ENCODE measurements around the gene GSTM2. TPM values are rescaled to one million over a fixed set of nuclear protein-coding genes. Genes with fewer than 3 reads are reported as not detected.

GSTM2 gene
- total and polyA plus RNA-seq, 10 donors, result 26.2 to 100 (median 52.3) TPM

DNA sequence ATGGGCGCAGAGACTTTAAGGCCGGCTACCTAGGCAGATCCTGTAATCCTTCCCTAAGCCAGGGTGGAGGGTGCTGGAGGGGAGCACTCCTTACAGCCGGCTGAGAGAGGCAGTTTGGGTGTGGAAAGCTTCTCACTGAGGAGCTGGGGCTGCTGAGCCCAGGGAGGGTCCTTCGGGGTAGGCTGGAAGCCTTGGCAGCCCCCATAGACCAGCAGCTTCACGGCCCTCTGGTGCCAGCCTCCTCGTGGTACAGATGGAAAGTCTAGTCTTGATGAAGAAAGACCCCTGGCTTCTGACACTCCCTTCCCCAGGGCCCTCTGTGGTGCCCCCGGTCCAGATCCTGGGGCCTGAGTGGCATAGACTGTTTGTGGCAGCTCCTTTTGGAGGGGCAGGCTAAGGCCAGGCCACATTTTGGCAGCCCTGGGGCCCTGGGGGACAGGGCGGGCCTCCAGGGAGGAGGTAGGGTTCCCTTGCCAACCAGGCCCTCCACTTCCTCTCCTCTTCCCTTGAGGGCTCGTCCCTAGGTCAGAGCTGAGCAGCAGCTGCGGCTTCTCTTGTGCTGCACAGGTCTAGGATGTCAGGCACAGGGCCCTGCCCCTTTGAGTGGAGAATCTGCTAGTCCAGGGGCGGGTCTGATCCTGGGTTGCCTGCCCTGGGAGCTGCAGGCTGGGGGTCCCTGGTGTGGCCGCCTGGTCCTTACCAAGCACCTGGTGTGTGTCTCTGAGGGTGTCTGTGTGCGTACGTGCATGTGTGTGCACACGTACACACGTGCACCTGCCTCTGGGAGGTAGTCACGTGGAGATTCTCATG is 43.5 kb upstream of the GSTM2 start:
- Histone ChIP-seq H3K27me3 (replicated peaks in 1 of 7) (no peaks in the 10 kb centered on the region), H3K9me3 (no peaks in the 10 kb centered on the region), H3K4me3 (peak overlapping the region in 6 of 8 donors; percentile 7 to 73 (median 27)), H3K4me1 (peaks cover 30 to 65% (median 55%) of the 10 kb centered on the region in 6 donors), H3K27ac (peak overlapping the region; percentile 13 to 98 (median 54)), H3K36me3 (peaks cover 0 to 46% (median 39%) of the 10 kb centered on the region in 6 donors)
- no peak for DNase-seq
- TF ChIP-seq, protein P1, sequence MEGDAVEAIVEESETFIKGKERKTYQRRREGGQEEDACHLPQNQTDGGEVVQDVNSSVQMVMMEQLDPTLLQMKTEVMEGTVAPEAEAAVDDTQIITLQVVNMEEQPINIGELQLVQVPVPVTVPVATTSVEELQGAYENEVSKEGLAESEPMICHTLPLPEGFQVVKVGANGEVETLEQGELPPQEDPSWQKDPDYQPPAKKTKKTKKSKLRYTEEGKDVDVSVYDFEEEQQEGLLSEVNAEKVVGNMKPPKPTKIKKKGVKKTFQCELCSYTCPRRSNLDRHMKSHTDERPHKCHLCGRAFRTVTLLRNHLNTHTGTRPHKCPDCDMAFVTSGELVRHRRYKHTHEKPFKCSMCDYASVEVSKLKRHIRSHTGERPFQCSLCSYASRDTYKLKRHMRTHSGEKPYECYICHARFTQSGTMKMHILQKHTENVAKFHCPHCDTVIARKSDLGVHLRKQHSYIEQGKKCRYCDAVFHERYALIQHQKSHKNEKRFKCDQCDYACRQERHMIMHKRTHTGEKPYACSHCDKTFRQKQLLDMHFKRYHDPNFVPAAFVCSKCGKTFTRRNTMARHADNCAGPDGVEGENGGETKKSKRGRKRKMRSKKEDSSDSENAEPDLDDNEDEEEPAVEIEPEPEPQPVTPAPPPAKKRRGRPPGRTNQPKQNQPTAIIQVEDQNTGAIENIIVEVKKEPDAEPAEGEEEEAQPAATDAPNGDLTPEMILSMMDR (IDR thresholded peaks at IDR 0.05 in 8 of 11, conservative IDR thresholded peaks at IDR 0.05 in 3 of 11), result no peak
- peak in 2 of 3 donors; percentile 13 to 57 for TF ChIP-seq POLR2AphosphoS5 (IDR thresholded peaks at IDR 0.05)
- intact Hi-C loops (cut with DNase I; ENCODE audit: low total_unique reads), result loop anchor here (5.0 kb wide), 1 partner anchor 77 kb away; the partner anchor contains the start of gene GNAI3
- WGBS, 5 donors, result 26 to 50% (median 47%) methylated on average over 9 to 17 of the region's 17 CpGs

DNA sequence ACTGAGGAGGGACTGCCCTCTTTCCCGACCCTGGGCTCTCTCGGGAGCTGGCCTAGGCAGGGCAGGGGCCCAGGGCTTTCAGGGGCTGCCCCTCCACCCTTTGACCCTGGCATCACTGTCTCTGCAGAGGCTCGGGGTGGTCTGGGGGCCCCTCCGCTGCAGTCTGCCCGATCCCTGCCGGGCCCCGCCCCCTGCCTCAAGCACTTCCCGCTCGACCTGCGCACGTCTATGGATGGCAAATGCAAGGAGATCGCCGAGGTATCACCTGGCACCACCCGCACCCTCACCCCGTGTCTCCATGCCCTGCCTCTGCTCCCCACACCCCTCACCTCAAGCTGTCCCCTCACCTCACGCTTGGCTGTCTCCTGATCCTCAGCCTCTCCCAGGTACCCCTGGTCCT is 42.7 kb upstream of the GSTM2 start:
- 83 to 93% (median 91%) methylated on average over 15 to 16 of the region's 16 CpGs for WGBS, 5 donors
- Histone ChIP-seq H3K9me3 (no peaks in the 10 kb centered on the region), H3K27me3 (replicated peaks in 1 of 7) (no peaks in the 10 kb centered on the region), H3K27ac (peak overlapping the region in 4 of 8 donors; percentile 13 to 98 (median 52)), H3K36me3 (peaks cover 0 to 54% (median 46%) of the 10 kb centered on the region in 6 donors), H3K4me3 (no peak overlapping the region), H3K4me1 (peaks cover 28 to 57% (median 50%) of the 10 kb centered on the region in 6 donors)
- TF ChIP-seq, protein P1 (IDR thresholded peaks at IDR 0.05 in 8 of 11, conservative IDR thresholded peaks at IDR 0.05 in 3 of 11), result no peak
- no peak for TF ChIP-seq POLR2AphosphoS5 (IDR thresholded peaks at IDR 0.05)
- intact Hi-C loops (cut with DNase I; ENCODE audit: low total_unique reads), result loop anchor here (5.0 kb wide), 1 partner anchor 78 kb away; the partner anchor contains the start of gene GNAI3
- DNase-seq, result no peak

DNA sequence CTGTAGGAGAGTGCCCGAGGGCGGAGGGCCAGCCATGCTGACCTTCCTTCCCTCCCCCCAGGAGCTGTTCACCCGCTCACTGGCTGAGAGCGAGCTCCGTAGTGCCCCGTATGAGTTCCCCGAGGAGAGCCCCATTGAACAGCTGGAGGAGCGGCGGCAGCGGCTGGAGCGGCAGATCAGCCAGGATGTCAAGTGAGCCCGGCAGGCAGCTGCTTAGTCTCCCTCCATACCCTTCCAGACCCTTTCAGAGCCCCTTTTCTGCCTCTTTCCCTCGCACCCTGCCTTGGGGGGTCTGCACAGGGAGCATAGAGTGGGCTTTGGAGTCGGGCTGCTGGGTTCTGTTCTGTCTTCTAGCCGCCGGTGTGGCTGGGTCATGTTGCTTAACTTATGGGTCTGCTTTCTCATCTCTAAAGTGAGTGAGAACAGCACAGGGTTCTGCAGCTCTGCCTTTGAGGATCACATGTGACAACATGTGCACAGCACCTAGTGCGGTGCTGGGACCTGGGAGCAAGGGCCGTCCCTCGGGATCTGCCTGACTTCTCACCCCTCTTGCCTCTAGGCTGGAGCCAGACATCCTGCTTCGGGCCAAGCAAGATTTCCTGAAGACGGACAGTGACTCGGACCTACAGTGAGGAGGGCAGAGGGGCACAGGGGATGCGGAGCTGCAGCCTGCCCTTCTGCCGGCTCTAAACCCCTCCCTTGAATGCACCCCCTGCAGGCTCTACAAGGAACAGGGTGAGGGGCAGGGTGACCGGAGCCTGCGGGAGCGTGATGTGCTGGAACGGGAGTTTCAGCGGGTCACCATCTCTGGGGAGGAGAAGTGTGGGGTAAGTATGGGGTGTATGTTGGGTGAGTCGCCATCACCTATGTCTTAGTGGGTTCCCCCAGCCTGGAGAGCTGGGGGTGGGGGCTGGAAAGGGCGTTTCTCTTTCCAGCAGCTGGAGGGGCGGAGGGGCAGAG is 42.0 kb upstream of the GSTM2 start:
- peaks cover 28 to 53% (median 44%) of the 10 kb centered on the region in 6 donors for H3K4me1 ChIP-seq
- TF ChIP-seq POLR2AphosphoS5 (IDR thresholded peaks at IDR 0.05) (no peak), POLR2A (IDR thresholded peaks at IDR 0.05) (no peak)
- TF ChIP-seq, protein P1 (IDR thresholded peaks at IDR 0.05 in 8 of 11, conservative IDR thresholded peaks at IDR 0.05 in 3 of 11), result no peak
- H3K27ac ChIP-seq, result peak overlapping the region in 2 of 8 donors; percentile 14 to 90
- DNase-seq, result no peak
- intact Hi-C loops (cut with DNase I; ENCODE audit: low total_unique reads), result loop anchor here (5.0 kb wide), 1 partner anchor 79 kb away; the partner anchor contains the start of gene GNAI3
- no peak overlapping the region for H3K4me3 ChIP-seq
- WGBS, 5 donors, result 86 to 92% (median 88%) methylated on average over 32 of the region's 32 CpGs
- H3K9me3 ChIP-seq, result no peaks in the 10 kb centered on the region
- H3K36me3 ChIP-seq, result peaks cover 0 to 61% (median 50%) of the 10 kb centered on the region in 6 donors
- no peaks in the 10 kb centered on the region for H3K27me3 ChIP-seq (replicated peaks in 1 of 7)

All from spleen (tissue), 11 donors.